SU-DHL-6 (cell line): ENCODE results near the gene VWA8.

Source experiments
- H2AFZ ChIP-seq: fragments of 200-600 bp; sonication (generic); 2 replicates; pipeline ENCODE4 v1.6.1; 2014; ENCODE audit warnings: low read depth, mild to moderate bottlenecking, moderate library complexity, mixed read lengths, antibody characterized with exemption, low read length; ENCODE audit not compliant: severe bottlenecking
- H3F3A ChIP-seq: fragments of 200-600 bp; shearing (Covaris generic); 2 replicates; pipeline ENCODE4 v1.6.0; 2016; ENCODE audit warnings: antibody characterized with exemption, mild to moderate bottlenecking; ENCODE audit not compliant: insufficient read depth
- H3K27ac ChIP-seq: fragments of 200-600 bp; sonication (generic); 2 replicates; pipeline ENCODE4 v1.5.1; 2016; ENCODE audit warnings: low read depth, mild to moderate bottlenecking, low read length, moderate library complexity, mixed read lengths
- H3K27me3 ChIP-seq: fragments of 200-600 bp; sonication (generic), shearing (Covaris generic); 2 replicates; pipeline ENCODE4 v1.6.0; 2014; ENCODE audit warnings: mild to moderate bottlenecking, low read length
- H3K36me3 ChIP-seq: fragments of 200-600 bp; sonication (generic); 2 replicates; pipeline ENCODE4 v1.6.1; 2014; ENCODE audit warnings: mild to moderate bottlenecking, low read length, mixed read lengths
- H3K4me2 ChIP-seq: fragments of 300-600, 200-600 bp; shearing (Covaris generic), sonication (generic); 2 replicates; pipeline ENCODE4 v1.6.0; 2014; ENCODE audit warnings: low read length, low read depth, mild to moderate bottlenecking; ENCODE audit not compliant: poor library complexity, severe bottlenecking
- H3K4me3 ChIP-seq: fragments of 200-600 bp; sonication (generic); 2 replicates; pipeline ENCODE4 v1.5.1; 2014; ENCODE audit warnings: antibody characterized with exemption, low read length, mild to moderate bottlenecking, mixed read lengths; ENCODE audit not compliant: insufficient read depth, poor library complexity, severe bottlenecking
- H3K79me2 ChIP-seq: fragments of 200-600 bp; sonication (generic); 2 replicates; pipeline ENCODE4 v1.6.1; 2014; ENCODE audit warnings: mild to moderate bottlenecking, low read length, moderate library complexity; ENCODE audit not compliant: insufficient read depth
- H3K9ac ChIP-seq: fragments of 200-600 bp; sonication (generic); 2 replicates; pipeline ENCODE4 v1.7.0; 2014; ENCODE audit warnings: mild to moderate bottlenecking, low read length
- H3K9me2 ChIP-seq: fragments of 200-600 bp; sonication (generic); replicated peaks from 2 replicates; pipeline ENCODE4 v1.6.1; 2014; ENCODE audit warnings: low read length; ENCODE audit not compliant: insufficient read depth
- H3K9me3 ChIP-seq: fragments of 200-600 bp; sonication (generic); 2 replicates; pipeline ENCODE4 v1.6.1; 2014; ENCODE audit warnings: low read length, mixed read lengths; ENCODE audit not compliant: insufficient read depth
- H4K20me1 ChIP-seq: fragments of 200-600 bp; sonication (generic); 2 replicates; pipeline ENCODE4 v1.6.1; 2014; ENCODE audit warnings: low read depth, mild to moderate bottlenecking, antibody characterized with exemption, low read length, moderate library complexity, mixed read lengths
- CTCF ChIP-seq: fragments of 200-600 bp; sonication (generic); IDR thresholded peaks from one replicate; pipeline ENCODE4 v1.5.1; 2017; ENCODE audit warnings: antibody characterized with exemption, mild to moderate bottlenecking, low read length, moderate library complexity; ENCODE audit not compliant: insufficient read depth, poor library complexity, severe bottlenecking
- EZH2phosphoT487 ChIP-seq: fragments of 200-600 bp; sonication (generic), shearing (Covaris generic); conservative IDR thresholded peaks from 2 replicates; pipeline ENCODE4 v1.6.1; 2018; ENCODE audit warnings: mild to moderate bottlenecking, antibody characterized with exemption, low read length, moderate library complexity, mixed read lengths

The VWA8 gene

GRCh38 chr13:41756198-41756880, 204.6 kb downstream of the VWA8 start:
- H3K27ac ChIP-seq, result no peak overlapping the region
- 0 out of 2 replicates have a peak, but pooled peaks cover 6% of the 10 kb centered on the region for H3F3A ChIP-seq
- H4K20me1 ChIP-seq, result no peaks in the 10 kb centered on the region
- H2AFZ ChIP-seq, result no peak overlapping the region
- no peak for TF ChIP-seq CTCF
- TF ChIP-seq EZH2phosphoT487, result no peak
- H3K27me3 ChIP-seq, result no peaks in the 10 kb centered on the region
- H3K4me3 ChIP-seq, result no peak overlapping the region
- no peaks in the 10 kb centered on the region for H3K9me2 ChIP-seq
- H3K9ac ChIP-seq, result no peak overlapping the region
- H3K36me3 ChIP-seq, result peaks cover 5% of the 10 kb centered on the region; the same call in 1 of the 2 replicates
- H3K4me2 ChIP-seq, result no peak overlapping the region
- no peaks in the 10 kb centered on the region for H3K79me2 ChIP-seq
- no peaks in the 10 kb centered on the region for H3K9me3 ChIP-seq

- Histone ChIP-seq H3K4me3 (no peak overlapping the region), H3K9me3 (no peaks in the 10 kb centered on the region), H3K4me2 (no peak overlapping the region), H3K9me2 (no peaks in the 10 kb centered on the region), H2AFZ (no peak overlapping the region), H3K27ac (no peak overlapping the region), H3K27me3 (no peaks in the 10 kb centered on the region), H3F3A (0 out of 2 replicates have a peak, but pooled peaks cover 3% of the 10 kb centered on the region), H3K36me3 (no peaks in the 10 kb centered on the region), H4K20me1 (no peaks in the 10 kb centered on the region), H3K9ac (no peak overlapping the region), H3K79me2 (no peaks in the 10 kb centered on the region)
- TF ChIP-seq EZH2phosphoT487 (no peak), CTCF (no peak)
Measured at GRCh38 chr13:41751734-41752445, 209.0 kb downstream of the VWA8 start.

GRCh38 chr13:41751277-41751676, 209.6 kb downstream of the VWA8 start:
- no peak overlapping the region for H3K27ac ChIP-seq
- H3K27me3 ChIP-seq, result no peaks in the 10 kb centered on the region
- H3K79me2 ChIP-seq, result no peaks in the 10 kb centered on the region
- H3K9me2 ChIP-seq, result no peaks in the 10 kb centered on the region
- no peak overlapping the region for H3K4me2 ChIP-seq
- no peaks in the 10 kb centered on the region for H3K9me3 ChIP-seq
- H3K4me3 ChIP-seq, result no peak overlapping the region
- H3K36me3 ChIP-seq, result no peaks in the 10 kb centered on the region
- H3F3A ChIP-seq, result no peaks in the 10 kb centered on the region
- no peaks in the 10 kb centered on the region for H4K20me1 ChIP-seq
- no peak overlapping the region for H3K9ac ChIP-seq
- TF ChIP-seq CTCF (no peak), EZH2phosphoT487 (no peak)
- H2AFZ ChIP-seq, result no peak overlapping the region
